HG02938 (cell line): ENCODE results near the gene GIGYF1.
"Not testable (repeated sequence)": the region's sequence is repeated elsewhere in the genome, so short reads cannot be mapped to it uniquely, and the experiment has no call there.

Source experiments
- ATAC-seq: cut with Tn5 transposase; IDR thresholded peaks from one replicate; pipeline ENCODE4 v1.9.1; 2021; ENCODE audit warnings: mild to moderate bottlenecking, moderate library complexity; ENCODE audit not compliant: unreplicated experiment

The GIGYF1 gene

GRCh38 chr7:100674411-100675104 lies 19.5 kb downstream of the GIGYF1 start:
- ATAC-seq: no peak

- peak; percentile 3 for ATAC-seq
These were observed 20.1 kb downstream of the GIGYF1 start for GRCh38 chr7:100673942-100674410.

GRCh38 chr7:100673302-100673941 lies 20.6 kb downstream of the GIGYF1 start, which contains the start of gene GNB2:
Gene GNB2, plus strand, starts transcription at chr7:100673740. Its CDS starts 2,526 bp downstream, at chr7:100676266.
- peak; percentile 65 for ATAC-seq

GRCh38 chr7:100671353-100672327 lies 22.4 kb downstream of the GIGYF1 start:
- no peak for ATAC-seq

- no peak for ATAC-seq
These were observed 24.0 kb downstream of the GIGYF1 start for GRCh38 chr7:100670074-100670473.

GRCh38 chr7:100669106-100669505 lies 24.9 kb downstream of the GIGYF1 start:
- not testable (repeated sequence) for ATAC-seq

- ATAC-seq: no peak
These were observed 26.0 kb downstream of the GIGYF1 start for GRCh38 chr7:100668069-100668449.

GRCh38 chr7:100667331-100668068 lies 26.6 kb downstream of the GIGYF1 start:
- ATAC-seq: no peak

- ATAC-seq: no peak
These were observed 28.8 kb downstream of the GIGYF1 start for GRCh38 chr7:100665168-100665726.

GRCh38 chr7:100662194-100662776 lies 31.8 kb downstream of the GIGYF1 start:
- ATAC-seq: not testable (repeated sequence)

GRCh38 chr7:100655908-100656674 lies 38.0 kb downstream of the GIGYF1 start, which contains the start of gene ACTL6B:
Gene ACTL6B, minus strand, starts transcription at chr7:100656448. Its CDS starts 94 bp downstream, at chr7:100656354.
- no peak for ATAC-seq

GRCh38 chr7:100654908-100655831 lies 38.9 kb downstream of the GIGYF1 start:
- no peak for ATAC-seq

GRCh38 chr7:100649826-100650565 lies 44.1 kb downstream of the GIGYF1 start:
- no peak for ATAC-seq

GRCh38 chr7:100642534-100642907 lies 51.5 kb downstream of the GIGYF1 start:
- ATAC-seq: no peak

- ATAC-seq: no peak
These were observed 52.1 kb downstream of the GIGYF1 start for GRCh38 chr7:100641860-100642533.

GRCh38 chr7:100641463-100641859 lies 52.6 kb downstream of the GIGYF1 start, which contains the start of gene TFR2:
Gene TFR2, minus strand, starts transcription at chr7:100641552. Its CDS starts 43 bp downstream, at chr7:100641509.
- ATAC-seq: no peak
